Muscle of back (tissue), 11 donors: ENCODE data around the gene GALNT16. TPM values are rescaled to one million over a fixed set of nuclear protein-coding genes. Genes with fewer than 3 reads are reported as not detected.
"Not testable (repeated sequence)": the region's sequence is repeated elsewhere in the genome, so short reads cannot be mapped to it uniquely, and the experiment has no call there.

Source experiments
- DNase-seq, 3 donors: peaks; one replicate each; pipeline versions ENCODE4 v3.0.0 to v3.0.0-alpha.2; 2013
- polyA plus RNA-seq, 10 donors: library from polyadenylated mRNA; unstranded; fragments of 120-200 nt; gene quantifications; one replicate each; pipeline ENCODE4 v1.2.1, GENCODE V29; 2013; ENCODE audit not compliant: insufficient read length in 10 of 10

The GALNT16 gene
- polyA plus RNA-seq, 10 donors: 20.6 to 45.8 (median 29.4) TPM

DNA sequence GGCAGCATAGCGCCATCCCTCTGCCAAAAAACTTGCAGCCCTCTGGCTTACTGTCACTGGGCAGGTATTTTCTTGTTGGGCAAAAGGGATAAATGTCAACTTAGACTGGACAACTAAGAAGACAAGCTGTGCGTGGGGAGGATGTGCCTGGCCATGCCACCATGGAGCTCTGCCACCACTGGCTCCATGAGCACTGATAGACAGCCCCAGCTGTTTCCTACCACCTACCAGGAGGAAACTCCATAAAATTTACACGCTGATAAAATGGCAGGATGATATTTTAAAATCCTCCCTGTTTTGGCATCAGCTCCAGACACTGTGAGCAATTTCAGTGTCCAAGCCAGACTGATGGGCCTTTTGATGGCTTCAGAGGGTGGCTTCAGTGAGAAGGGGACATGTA is 7.1 kb upstream of the GALNT16 start:
- DNase-seq: no peak

DNA sequence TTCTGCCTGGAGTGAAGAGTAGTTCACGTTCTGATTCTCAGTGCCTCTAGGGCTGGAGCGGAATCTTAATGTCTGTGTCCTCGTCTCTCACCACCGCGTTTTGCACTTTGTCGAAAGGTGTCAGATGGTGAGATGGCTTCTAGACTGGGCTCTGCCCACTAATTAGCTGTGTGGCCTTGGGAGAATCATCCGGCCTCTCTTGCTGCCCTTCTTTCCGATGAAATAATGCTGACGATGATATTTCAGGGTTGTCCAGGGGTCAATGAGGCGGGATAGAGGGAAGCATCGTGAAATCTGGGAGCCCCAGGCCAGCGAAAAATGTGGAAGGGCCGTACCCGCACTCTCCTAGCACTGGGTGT is 811 bp upstream of the GALNT16 start:
- no peak for DNase-seq

DNA sequence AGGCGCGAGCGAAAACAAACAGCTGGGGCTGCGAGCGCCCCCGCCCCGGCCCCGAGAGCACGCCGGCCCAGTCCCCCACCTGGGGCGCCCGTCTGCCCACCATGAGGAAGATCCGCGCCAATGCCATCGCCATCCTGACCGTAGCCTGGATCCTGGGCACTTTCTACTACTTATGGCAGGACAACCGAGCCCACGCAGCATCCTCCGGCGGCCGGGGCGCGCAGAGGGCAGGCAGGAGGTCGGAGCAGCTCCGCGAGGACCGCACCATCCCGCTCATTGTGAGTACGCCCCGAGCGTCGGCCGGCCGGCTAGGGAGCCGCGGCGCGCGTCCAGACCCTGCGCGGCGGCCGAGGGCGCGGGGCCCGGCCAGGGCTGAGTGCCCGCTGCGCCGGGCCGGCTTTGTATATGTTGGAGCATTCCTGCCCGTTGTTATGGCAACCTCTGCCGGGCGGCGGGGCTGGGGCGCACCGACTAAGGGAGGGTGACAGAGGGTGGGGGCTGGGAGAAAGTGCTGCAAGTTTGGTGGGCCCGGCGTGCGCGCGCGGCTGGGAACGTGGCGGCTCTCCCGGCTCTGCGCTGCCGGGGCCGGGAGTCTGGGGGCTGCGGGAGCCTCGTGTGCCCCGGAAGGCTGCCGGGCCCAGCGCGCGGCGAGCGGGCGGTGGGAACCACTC is 367 bp downstream of the GALNT16 start:
- peak; percentile 26 to 75 (median 51) for DNase-seq

DNA sequence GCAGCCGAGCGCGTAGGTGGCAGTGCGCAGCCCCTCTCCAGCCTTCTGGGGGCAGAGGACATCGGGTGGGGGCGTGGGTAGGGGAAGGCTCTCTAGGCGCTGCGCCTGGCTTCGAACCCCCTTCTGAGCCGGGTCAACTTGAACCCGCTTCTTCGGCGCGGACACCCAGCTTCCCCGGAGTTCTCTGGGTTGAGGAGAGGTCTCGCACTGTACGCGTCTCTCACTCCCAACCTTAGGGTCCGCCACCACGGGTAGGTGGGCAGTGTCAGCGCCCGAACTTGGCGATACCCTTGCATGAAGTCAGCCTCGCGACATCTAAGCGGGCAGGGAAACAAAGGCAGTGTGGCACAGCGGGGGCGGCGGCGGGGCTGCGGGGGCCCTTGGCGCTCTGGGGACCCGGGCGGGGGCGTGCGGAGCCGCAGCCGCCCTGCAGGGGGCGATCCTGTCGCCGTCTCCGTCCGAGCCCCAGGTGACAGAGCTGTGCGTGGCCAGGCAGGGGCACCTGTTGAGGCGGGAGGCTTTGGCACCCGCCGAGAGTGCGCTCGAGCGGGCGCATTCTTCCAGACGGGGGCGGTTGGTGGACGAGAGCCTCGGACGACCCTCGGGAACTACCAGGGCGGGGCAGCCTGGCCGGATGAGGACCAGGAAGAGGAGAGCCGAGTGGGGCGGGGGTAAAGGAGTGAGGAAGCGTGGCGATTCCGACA is 1.1 kb downstream of the GALNT16 start:
- DNase-seq: peak in 2 of 3 donors; percentile 48 to 78

DNA sequence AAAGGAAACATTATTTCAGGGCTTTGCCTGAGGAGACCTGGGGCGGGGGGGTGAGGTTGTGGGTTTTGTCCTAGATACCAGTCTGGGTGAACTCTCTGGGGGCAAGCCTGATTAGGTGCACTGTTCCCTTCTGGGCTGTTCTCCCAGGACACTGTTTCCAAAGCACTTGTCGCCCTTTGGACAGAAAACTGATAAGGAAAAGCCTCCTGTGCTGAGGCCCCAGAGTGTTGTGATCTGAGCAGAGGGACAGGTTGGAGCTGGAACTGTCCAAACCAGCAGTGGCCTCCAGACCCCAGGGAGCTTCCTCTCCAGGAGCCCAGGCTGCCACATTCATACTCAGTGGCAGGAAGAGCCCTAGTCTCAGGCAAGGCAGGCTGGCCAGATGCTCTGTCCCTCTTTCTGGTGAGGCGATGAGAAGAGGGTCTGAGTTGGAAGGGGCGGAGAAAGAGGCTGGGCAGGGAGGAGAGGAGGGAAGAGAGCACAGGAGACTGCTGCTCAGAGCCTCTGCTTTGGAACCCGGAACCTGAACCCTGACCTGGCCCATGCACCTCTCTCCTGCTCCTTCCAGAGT is 1.9 kb downstream of the GALNT16 start:
- DNase-seq: peak in 1 of 3 donors; percentile 32

DNA sequence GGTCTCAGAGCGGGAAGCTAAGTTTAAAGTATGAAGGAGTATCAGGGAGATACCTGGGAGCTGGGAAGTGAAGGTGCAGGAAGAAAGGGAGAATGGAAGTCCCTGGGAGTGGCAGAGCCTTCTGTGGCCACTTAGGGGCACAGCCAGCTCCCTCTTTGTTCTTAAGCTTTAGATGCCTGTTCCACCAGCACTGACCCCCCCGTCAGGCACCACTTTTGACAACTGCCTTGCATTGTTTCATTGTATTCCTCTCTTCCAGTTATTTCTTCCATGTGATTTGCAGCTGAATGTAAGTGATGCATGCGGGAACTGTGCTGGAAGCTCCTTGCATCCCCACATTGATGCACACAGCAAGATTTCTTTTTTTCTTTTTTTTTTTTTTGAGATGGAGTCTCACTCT is 2.6 kb downstream of the GALNT16 start:
- DNase-seq: no peak

DNA sequence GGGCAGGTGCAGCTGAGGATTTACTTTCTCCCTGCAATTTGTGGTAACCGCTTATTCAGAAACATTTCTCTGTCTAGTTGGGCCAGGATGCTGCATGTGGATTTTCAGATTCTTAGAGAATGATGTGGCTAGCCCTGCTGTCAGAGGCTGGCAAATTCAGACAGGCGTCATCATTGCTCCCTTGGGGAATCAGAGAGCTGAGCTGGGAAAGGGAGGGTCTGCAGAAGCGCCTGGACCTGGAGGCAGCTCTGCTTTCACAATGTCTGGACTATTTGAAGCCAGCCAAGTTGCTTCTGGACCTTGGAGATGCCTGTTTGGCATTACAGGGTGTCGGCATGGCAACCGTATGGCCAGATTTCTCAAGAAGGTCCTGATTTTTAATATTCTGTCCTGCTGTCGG is 3.4 kb downstream of the GALNT16 start:
- peak; percentile 61 to 90 (median 67) for DNase-seq

DNA sequence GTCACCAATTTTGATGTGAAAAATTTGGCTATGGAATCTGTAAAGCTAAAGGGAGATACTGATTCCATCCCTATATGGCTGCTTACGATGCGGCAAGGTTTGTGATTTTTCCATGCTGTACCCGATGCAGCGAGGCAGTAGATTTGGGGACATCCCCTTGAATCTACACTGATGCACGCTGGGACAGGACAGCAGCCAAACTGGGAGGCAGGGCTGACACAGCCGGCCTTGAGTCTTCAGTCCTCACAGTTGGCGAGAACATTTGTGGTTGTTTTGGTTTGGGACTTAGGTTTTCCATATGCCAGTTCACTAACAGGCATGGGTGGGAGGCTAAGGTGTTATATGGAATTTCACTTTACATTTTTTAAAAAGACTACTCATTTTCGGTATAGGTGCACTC is 3.8 kb downstream of the GALNT16 start:
- DNase-seq: no peak

DNA sequence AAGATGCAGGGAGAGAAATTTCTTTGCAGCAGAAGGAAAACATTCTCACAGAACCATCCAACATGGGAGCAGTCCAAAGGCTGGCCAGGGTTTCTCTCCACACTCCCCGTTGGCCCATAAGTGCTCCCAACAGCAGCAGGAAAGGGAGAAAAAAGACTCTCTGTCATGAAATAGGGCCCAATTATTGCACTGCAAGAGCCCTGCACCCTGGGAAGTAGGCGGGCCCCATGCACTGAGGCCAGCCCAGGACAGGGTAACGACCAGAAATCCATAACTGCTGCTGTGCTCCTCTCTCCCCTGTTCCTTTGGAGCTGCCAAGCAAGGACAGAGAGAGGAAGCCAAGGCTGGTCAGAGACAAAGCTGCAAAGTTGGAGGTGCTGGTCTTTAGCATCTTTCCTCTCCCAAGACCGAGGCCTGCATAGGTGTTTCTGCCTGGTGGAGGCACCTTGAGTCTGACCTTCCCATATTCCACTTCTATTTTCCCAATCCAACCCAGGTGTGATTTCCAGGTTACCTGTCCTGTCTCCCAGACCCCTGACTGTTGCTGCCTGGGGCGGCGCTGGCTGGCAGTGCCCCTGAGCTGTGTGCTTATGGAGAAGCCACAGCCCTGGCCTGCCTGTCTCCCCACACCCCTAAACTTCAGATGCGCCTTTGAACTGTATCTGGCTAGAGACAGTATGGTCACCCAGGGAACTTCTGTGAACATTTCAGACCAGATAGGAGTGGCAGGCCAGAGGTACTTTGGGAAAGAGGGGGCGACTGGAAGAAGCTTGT is 6.8 kb downstream of the GALNT16 start:
- no peak for DNase-seq

DNA sequence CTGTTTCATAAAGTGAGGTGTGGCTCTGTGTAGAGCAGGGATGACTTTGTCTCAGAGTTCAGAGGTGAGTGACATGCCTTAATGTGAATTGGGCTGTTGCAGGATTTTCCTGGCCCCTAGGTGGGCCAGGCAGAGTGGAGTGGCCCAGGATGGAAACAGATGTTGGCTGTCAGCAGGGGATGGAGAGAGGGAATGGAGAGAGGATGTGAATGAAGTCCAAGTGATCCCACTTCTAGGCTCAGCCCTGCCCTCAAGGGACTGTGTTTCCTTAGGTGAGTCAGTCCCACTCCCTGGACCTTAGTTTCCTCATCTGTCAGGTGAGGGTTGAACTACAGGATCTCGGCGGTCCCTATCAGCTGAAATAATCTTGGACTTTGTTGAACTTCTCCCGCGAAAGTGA is 7.5 kb downstream of the GALNT16 start:
- no peak for DNase-seq

DNA sequence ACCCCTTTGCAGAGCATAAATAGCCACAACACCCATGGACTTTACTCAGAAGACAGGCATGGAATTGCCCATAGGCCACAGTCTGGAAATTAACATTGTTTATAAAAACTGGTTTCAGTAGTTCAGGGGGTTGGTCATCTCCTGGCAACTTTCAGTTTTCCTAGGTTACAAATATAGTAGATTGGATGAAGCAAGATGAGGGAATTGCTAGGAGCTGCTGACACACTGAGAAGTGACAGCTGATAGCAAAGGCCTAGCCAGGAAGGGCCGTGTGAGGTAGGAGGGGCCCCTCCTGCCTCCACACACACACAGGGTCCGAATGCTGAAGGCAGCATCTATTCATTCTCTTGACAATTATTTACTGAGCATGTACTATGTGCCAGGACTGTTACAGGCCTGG is 8.3 kb downstream of the GALNT16 start:
- no peak for DNase-seq

DNA sequence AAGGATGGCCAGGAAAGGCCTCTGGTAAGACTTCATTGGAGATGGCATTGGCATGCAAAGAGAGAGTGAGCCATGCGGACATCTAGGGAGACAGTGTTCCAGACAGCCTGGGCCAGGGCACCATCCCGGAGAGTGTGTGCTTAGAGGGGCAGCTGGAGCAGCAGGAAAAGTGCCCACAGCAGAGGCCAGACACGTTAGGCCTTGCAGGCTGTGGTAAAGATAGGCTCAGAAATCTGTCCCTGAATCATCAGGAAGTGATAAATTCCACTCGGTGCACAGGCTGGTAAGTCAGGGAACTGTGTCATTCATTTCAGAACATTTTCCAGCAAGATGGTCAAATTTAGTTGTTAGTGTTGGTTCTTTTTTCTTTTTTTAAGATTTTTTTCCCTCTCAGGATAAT is 8.8 kb downstream of the GALNT16 start:
- DNase-seq: no peak

DNA sequence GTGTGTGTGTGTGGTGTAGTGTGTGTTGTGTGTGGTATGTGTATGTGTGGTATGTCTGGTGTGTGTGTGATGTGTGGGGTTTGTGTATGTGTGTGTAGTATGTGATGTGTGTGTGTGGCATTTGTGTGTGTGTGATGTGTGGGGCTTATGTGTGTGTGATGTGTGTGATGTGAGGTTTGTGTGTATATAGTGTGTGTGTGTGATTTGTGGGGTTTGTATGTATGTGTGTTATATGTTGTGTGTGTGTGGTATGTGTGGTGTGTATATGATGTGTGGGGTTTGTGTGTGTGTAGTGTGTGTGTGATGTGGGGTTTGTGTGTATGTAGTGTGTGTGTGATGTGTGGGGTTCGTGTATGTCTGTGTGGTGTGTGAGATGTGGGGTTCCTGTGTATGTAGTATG is 9.4 kb downstream of the GALNT16 start:
- no peak for DNase-seq

DNA sequence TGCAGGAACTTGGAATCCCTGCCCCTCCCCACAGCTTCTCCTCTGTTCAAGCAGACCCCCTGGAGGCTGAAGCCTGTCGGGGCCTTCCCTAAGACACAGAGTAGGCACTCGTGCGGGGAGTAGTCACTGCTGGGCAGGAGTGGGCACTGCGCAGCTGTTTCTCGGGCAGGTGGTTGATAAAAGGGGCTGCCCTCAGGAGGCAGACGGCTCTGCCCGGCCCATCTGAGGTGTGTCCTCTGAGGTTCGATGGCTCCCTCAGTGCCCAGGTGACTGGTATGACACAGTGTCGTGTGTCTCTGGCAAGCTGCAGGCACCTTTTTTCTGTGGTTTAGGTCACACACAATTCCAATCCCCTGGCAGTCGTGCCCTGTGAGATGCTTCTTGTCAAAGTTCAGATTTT is 10.1 kb downstream of the GALNT16 start:
- DNase-seq: no peak

DNA sequence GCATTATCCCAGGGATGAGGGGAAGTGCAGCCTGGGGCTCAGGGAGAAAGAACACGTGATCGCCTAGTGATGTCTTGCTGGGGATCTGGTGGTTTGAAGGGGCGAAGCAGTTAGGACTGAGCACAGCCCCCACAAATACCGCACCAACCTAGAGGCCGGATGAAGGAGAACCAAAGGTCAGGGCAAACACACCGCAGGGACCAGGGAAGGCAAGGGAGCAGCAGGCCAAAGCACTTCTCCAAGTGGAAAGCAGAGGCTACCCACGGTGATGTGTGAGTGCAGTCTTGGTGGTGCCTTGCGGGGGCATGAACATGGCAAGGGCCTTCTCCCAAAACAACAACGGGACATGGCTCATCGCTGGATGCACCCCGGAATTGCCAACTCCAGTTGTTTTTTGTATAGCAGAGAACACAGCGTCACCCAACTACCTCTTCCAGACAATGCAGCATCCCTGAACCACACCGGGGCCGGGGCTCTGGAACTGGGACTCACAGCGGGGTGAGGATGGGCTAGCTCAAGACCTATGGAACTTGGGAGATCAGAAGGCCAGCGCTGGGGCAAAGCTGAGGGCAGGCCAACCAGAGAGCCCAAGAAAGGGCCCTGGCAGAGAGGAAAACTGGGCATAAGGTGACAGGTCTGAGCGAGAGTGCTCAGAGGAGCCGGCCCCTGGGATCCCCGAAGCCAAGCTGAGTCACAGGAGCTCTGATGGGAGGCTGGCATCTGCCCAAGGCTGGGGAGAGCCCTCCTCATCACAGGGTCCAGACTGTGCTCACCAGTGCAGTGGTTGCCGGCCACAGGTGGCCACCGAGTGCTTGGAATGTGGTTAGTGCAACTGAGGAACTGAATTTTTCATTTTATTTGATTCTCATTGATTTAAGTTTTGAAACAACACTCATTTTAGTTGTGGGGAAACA is 11.1 kb downstream of the GALNT16 start:
- no peak for DNase-seq

DNA sequence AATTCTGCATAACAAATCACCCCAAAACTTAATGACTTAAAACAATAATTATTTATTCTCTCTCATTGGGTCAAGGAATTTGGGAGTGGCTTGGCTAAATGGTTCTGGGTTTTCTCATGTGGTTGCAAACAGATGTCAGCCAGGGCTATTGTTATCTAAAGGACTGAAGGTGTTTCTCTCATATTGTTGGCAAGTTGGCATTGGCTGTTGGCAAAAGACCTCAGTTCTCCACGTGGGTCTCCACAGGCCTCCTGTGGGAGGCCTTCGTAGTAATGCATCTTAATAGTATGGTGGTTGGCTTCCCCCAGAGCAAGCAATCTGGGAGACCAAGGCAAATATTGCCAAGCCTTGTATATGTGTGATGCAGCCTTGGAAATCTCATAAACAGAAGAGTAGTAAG is 14.4 kb downstream of the GALNT16 start:
- no peak for DNase-seq

DNA sequence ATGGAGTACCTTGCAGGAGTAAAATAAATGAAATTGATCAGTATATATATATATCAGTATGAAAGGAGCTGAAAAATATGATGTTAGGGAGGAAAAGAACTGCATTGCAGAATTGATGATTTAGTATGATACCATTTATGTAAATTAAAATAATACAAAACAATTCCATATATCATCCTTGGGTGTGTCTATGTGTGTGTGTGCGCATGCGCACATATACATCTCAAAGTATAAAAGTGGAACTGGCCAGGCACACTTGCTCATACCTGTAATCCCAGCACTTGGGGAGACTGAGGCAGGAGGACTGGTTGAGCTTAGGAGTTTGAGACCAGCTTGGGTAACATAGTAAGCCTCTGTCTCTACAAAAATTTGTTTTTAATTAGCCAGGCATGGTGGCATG is 15.4 kb downstream of the GALNT16 start:
- no peak for DNase-seq

DNA sequence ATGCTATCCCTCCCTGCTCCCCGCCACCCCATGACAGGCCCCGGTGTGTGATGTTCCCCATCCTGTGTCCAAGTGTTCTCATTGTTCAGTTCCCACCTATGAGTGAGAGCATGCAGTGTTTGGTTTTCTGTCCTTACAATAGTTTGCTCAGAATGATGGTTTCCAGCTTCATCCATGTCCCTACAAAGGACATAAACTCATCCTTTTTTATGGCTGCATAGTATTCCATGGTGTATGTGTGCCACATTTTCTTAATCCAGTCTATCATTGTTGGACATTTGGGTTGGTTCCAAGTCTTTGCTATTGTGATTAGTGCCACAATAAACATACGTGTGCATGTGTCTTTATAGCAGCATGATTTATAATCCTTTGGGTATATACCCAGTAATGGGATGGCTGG is 17.4 kb downstream of the GALNT16 start:
- DNase-seq: not testable (repeated sequence)

DNA sequence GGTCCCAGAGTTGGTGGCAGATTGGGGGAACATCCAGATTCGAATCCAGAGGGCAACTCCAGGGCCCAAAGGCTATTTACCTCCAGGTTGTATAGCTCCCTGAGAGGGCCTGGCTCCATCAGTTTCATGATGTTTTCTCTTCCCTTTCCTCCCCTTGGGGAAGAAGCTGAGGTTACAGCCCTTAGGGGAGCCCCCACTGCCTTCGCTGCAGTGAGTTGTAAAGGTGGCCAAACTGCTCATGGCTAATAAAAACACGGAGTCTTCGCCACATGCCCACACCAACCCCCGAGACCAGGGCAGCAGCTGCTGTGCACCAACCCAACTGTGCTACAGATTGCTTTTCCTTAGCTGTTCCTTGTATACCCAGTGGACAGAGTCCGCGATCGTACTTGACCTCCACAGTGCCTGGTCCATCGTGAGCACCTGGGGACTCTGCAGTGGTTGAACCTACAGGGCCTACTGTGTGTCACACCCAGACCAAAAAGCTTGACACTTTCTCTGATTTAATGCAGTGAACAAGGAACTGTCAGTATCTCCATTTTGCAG is 20.9 kb downstream of the GALNT16 start:
- no peak for DNase-seq

DNA sequence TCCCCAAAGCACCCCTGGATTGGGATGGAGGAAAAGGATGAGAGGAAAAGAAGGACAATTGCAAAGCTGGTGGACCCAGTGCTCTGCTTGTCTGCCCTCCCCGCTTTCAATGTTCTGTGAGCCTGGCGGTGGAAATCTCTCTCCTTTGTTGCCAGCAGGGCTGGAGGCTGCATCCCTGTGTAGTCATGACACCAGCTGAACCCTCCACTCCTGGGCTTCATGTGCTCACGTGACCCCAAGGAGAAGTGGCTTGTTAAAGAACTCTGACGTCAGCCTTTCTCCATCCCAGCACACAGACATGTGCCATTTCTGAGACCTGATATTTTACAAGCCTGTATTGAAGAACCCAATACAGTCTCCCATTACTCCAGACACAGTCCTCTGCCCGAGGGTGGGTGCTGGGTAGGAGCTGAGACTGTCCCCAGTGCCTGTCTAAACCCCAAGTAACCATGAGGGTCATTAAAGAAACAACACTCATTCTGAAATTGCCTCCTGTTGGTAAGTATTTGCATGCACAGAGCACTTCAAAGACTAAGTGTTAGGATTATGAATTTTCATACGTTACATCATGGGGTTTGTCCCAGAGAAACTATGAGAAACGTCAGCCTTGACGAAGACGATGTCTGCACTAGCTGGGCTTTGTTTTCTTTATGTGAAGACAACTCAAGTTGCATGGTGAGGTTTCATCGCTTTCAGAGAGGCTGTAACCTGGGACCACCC is 21.7 kb downstream of the GALNT16 start:
- DNase-seq: no peak

DNA sequence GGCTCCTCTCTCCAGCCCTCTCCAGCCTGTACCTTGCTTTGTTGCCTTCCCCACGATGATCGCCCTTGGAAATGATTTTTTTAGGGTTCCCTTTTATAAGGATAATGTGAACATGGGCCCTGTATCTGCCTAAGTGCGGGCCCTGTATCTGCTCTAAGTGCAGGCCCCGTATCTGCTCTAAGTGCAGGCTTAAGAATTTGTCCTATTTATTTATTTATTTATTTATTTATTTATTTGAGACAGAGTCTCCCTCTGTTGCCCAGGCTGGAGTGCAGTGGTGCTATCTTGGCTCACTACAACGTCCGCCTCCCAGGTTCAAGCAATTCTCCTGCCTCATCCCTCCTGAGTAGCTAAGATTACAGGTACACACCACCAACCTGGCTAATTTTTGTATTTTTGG is 22.5 kb downstream of the GALNT16 start:
- DNase-seq: no peak
